HL-60 (cell line): ENCODE results near the gene P4HA1.

Experiments used
- DNase-seq, 2 experiments: peaks; one replicate each; pipeline ENCODE4 v3.0.0-alpha.2; 2010 to 2020; ENCODE audit warnings: low read depth in 1 of 2, low spot score in 1 of 2
- H3K27ac ChIP-seq: fragments of 250-450 bp; sonication (Bioruptor Pico); replicated peaks from 2 replicates; pipeline ENCODE4 v1.5.1; 2020; ENCODE audit warnings: mild to moderate bottlenecking, moderate library complexity
- H3K27me3 ChIP-seq: fragments of 250-450 bp; sonication (Bioruptor Pico); 2 replicates; pipeline ENCODE4 v1.5.1; 2021; ENCODE audit warnings: mild to moderate bottlenecking, moderate library complexity; ENCODE audit not compliant: insufficient read depth, poor library complexity, severe bottlenecking
- H3K4me3 ChIP-seq: replicated peaks from 2 replicates; pipeline ENCODE4 v1.5.1; 2011; ENCODE audit warnings: mild to moderate bottlenecking, control low read depth, low read length; ENCODE audit not compliant: insufficient read depth
- CTCF ChIP-seq: IDR thresholded peaks from one replicate; pipeline ENCODE4 v1.5.1; 2011; ENCODE audit warnings: low read length, control low read depth, inconsistent platforms; ENCODE audit not compliant: insufficient read depth
- GABPA ChIP-seq: IDR thresholded peaks from 2 replicates; pipeline ENCODE4 v1.6.1; 2012; ENCODE audit warnings: low read depth
- POLR2AphosphoS5 ChIP-seq: IDR thresholded peaks from 2 replicates; pipeline ENCODE4 v1.6.1; 2012; ENCODE audit warnings: low read depth
- REST ChIP-seq: IDR thresholded peaks from 2 replicates; pipeline ENCODE4 v1.6.1; 2012; ENCODE audit warnings: low read depth; ENCODE audit not compliant: insufficient replicate concordance
- SPI1 ChIP-seq: IDR thresholded peaks from 2 replicates; pipeline ENCODE4 v1.6.1; 2012; ENCODE audit warnings: low read depth, mild to moderate bottlenecking, borderline replicate concordance

Gene P4HA1

GRCh38 chr10:73097305-73097670 lies 622 bp upstream of the P4HA1 start:
- Histone ChIP-seq H3K27ac (peak overlapping the region; percentile 91), H3K27me3 (no peaks in the 10 kb centered on the region), H3K4me3 (peak overlapping the region; percentile 80)
- TF ChIP-seq REST: no peak
- TF ChIP-seq POLR2AphosphoS5: no peak
- TF ChIP-seq GABPA: no peak
- no peak for TF ChIP-seq CTCF
- TF ChIP-seq SPI1: no peak
- DNase-seq: no peak

- peak in 1 of 2 experiments; percentile 76 for DNase-seq
- Histone ChIP-seq H3K4me3 (peak overlapping the region; percentile 80), H3K27ac (peak overlapping the region; percentile 91), H3K27me3 (no peaks in the 10 kb centered on the region)
- TF ChIP-seq POLR2AphosphoS5 (no peak), SPI1 (peak; percentile 33; the same call in 1 of the 2 replicates)
Measured at GRCh38 chr10:73096041-73096448, 621 bp downstream of the P4HA1 start.

- no peak for TF ChIP-seq GABPA
- no peak for TF ChIP-seq POLR2AphosphoS5
- TF ChIP-seq SPI1: no peak
- no peak for TF ChIP-seq REST
- no peak for TF ChIP-seq CTCF
- peak in 1 of 2 experiments; percentile 49 for DNase-seq
- peak overlapping the region; percentile 80 for H3K4me3 ChIP-seq
- peak overlapping the region; percentile 91 for H3K27ac ChIP-seq
- no peaks in the 10 kb centered on the region for H3K27me3 ChIP-seq
Measured at GRCh38 chr10:73095481-73096021, 1.1 kb downstream of the P4HA1 start.

GRCh38 chr10:73094986-73095480 lies 1.6 kb downstream of the P4HA1 start:
- peak overlapping the region; percentile 91 for H3K27ac ChIP-seq
- H3K4me3 ChIP-seq: peak overlapping the region; percentile 80
- no peak for TF ChIP-seq CTCF
- TF ChIP-seq SPI1: no peak
- no peak for TF ChIP-seq GABPA
- TF ChIP-seq POLR2AphosphoS5: no peak
- TF ChIP-seq REST: no peak
- H3K27me3 ChIP-seq: no peaks in the 10 kb centered on the region
- DNase-seq: no peak
